NCI-H146 treated with DMSO at 0.1 percent for 48 hours (cell line): ENCODE data around the gene MALT1.

ENCODE experiments used
- DNase-seq: peaks from one replicate; lab custom pipeline; 2025; ENCODE audit not compliant: unreplicated experiment; lab: John Stamatoyannopoulos, UW

The MALT1 gene

GRCh38 chr18:58687871-58688308, 16.6 kb downstream of the MALT1 start:
- DNase-seq: no peak

- no peak for DNase-seq
These were observed 19.0 kb downstream of the MALT1 start for GRCh38 chr18:58690259-58690658.

GRCh38 chr18:58691256-58691655, 20.0 kb downstream of the MALT1 start:
- no peak for DNase-seq

GRCh38 chr18:58692422-58693185, 21.3 kb downstream of the MALT1 start:
- no peak for DNase-seq

- DNase-seq: no peak
These were observed 23.0 kb downstream of the MALT1 start for GRCh38 chr18:58694221-58694620.

- no peak for DNase-seq
These were observed 23.6 kb downstream of the MALT1 start for GRCh38 chr18:58694720-58695468.

GRCh38 chr18:58695772-58696171, 24.5 kb downstream of the MALT1 start:
- DNase-seq: no peak

- DNase-seq: no peak
These were observed 25.9 kb downstream of the MALT1 start for GRCh38 chr18:58697146-58697545.

GRCh38 chr18:58698701-58699193, 27.5 kb downstream of the MALT1 start:
- DNase-seq: no peak

GRCh38 chr18:58699551-58699950, 28.3 kb downstream of the MALT1 start:
- DNase-seq: no peak

GRCh38 chr18:58700209-58700608, 28.9 kb downstream of the MALT1 start:
- no peak for DNase-seq

- no peak for DNase-seq
These were observed 41.7 kb downstream of the MALT1 start for GRCh38 chr18:58712930-58713329.

GRCh38 chr18:58714259-58714658, 43.0 kb downstream of the MALT1 start:
- no peak for DNase-seq

GRCh38 chr18:58714821-58715220, 43.6 kb downstream of the MALT1 start:
- no peak for DNase-seq

GRCh38 chr18:58715540-58715939, 44.3 kb downstream of the MALT1 start:
- DNase-seq: no peak

- DNase-seq: no peak
These were observed 44.9 kb downstream of the MALT1 start for GRCh38 chr18:58716060-58716756.

GRCh38 chr18:58721566-58722239, 50.4 kb downstream of the MALT1 start:
- no peak for DNase-seq

- DNase-seq: no peak
These were observed 52.7 kb downstream of the MALT1 start for GRCh38 chr18:58723810-58724602.

- no peak for DNase-seq
These were observed 55.4 kb downstream of the MALT1 start for GRCh38 chr18:58726671-58727070.

- no peak for DNase-seq
These were observed 56.7 kb downstream of the MALT1 start for GRCh38 chr18:58727776-58728500.
